ENCODE results near the gene HIVEP3.

GRCh38 chr1:41483960-41484401, 434.7 kb downstream of the HIVEP3 start:
- no peak for TF ChIP-seq POLR2A (IDR thresholded peaks at IDR 0.05)
- TF ChIP-seq CTCF (IDR thresholded peaks at IDR 0.05): no peak

Data from lower leg skin (tissue), 3 donors.